HG02973 (cell line): ENCODE results near the gene CYSTM1.

Experiments used
- ATAC-seq: cut with Tn5 transposase; IDR thresholded peaks from one replicate; pipeline ENCODE4 v1.9.1; 2021; ENCODE audit warnings: moderate library complexity; ENCODE audit not compliant: unreplicated experiment

CYSTM1 gene

DNA sequence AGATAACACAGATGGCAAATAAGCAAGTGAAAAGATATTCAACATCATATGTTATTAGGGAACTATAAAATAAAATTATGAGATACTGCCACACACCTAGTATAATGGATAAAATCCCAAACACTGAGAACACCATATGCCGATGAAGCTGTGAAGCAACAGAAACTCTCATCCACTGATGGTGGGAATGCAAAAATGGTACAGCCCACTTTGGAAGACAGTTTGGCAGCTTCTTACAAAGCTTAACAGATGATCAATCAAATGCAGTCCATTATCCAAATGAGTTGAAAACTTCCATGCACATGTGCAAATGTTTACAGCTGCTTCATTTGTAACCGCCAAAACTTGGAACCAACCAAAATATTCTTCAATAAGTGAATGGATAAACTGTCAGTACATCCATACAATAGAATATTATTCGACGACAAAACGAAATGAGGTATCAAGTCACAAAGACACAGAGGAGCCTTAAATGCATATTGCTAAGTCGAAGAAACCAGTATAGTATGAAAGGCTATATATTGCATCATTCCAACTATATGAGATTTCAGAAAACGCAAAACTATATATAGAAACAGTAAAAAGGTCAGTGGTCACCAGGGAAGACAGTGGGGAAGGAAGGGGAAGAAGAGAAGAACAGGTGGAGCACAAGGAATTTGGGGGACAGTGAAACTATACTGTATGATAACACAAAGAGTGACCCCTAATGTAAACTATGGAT, 113.0 kb downstream of the CYSTM1 start:
- no peak for ATAC-seq

DNA sequence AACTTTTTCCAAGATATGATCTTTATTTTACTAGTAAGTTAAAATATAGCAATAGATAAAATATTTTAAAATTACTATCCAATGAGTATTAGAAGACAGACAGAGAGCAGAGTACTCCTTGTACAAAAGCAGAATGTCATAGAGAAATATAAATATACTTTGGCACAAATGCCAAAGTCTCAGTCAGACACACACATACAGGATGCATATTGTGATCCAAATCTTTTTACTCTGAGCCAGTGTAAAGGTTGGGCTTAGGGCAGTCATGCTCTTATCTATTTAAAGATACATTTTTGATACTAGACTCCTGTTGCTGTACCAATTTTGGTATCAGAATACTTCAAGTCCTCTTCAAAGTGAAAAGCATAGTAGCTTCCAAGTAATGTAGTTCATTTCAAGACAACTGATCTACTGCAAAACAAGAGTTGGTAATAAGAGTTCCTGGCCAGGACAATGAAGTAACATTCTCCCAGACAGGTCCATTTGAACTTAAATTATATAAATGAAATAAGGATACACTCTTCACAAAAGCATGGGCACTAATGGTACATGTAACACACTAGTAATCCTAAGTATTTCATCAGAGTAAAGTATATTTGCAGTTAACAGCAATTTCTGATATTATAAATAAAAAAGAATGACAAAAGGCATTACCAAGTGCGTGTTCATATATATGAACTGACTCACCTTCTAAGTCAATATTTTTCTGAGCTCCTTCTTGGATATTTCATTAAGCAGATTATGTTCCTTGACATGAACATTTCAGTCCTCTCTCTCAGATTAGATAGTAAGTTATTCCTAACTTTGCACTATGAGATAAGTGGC, 117.4 kb downstream of the CYSTM1 start:
- ATAC-seq = no peak
